DMS79 (cell line): ENCODE results near the gene MAP3K15.

Source experiments
- DNase-seq: peaks from one replicate; lab custom pipeline; 2025; lab: John Stamatoyannopoulos, UW

The MAP3K15 gene

GRCh38 chrX:19514791-19515614 lies at the start of gene MAP3K15:
MAP3K15 (minus strand) TSS chrX:19515508; CDS start chrX:19515261, 247 bp downstream.
- DNase-seq = no peak

GRCh38 chrX:19564606-19565005 lies 49.3 kb upstream of the MAP3K15 start:
- no peak for DNase-seq

- no peak for DNase-seq
These were observed 48.4 kb upstream of the MAP3K15 start for GRCh38 chrX:19563746-19564145.

GRCh38 chrX:19563327-19563726 lies 48.0 kb upstream of the MAP3K15 start:
- no peak for DNase-seq

- no peak for DNase-seq
These were observed 45.3 kb upstream of the MAP3K15 start for GRCh38 chrX:19560611-19561010.

- DNase-seq = no peak
These were observed 42.5 kb upstream of the MAP3K15 start for GRCh38 chrX:19557822-19558221.

GRCh38 chrX:19556202-19556601 lies 40.9 kb upstream of the MAP3K15 start:
- DNase-seq = no peak

GRCh38 chrX:19555683-19556082 lies 40.4 kb upstream of the MAP3K15 start:
- DNase-seq = no peak

- no peak for DNase-seq
These were observed 39.9 kb upstream of the MAP3K15 start for GRCh38 chrX:19555236-19555635.

- DNase-seq = no peak
These were observed 39.5 kb upstream of the MAP3K15 start for GRCh38 chrX:19554786-19555185.

- DNase-seq = no peak
These were observed 37.5 kb upstream of the MAP3K15 start for GRCh38 chrX:19552793-19553192.

GRCh38 chrX:19549838-19550237 lies 34.5 kb upstream of the MAP3K15 start:
- DNase-seq = no peak

GRCh38 chrX:19548934-19549333 lies 33.6 kb upstream of the MAP3K15 start:
- no peak for DNase-seq

- DNase-seq = no peak
These were observed 33.0 kb upstream of the MAP3K15 start for GRCh38 chrX:19548279-19548678.

GRCh38 chrX:19545651-19546050 lies 30.3 kb upstream of the MAP3K15 start:
- DNase-seq = no peak

- no peak for DNase-seq
These were observed 29.5 kb upstream of the MAP3K15 start for GRCh38 chrX:19544693-19545305.

GRCh38 chrX:19543951-19544381 lies 28.7 kb upstream of the MAP3K15 start:
- no peak for DNase-seq

GRCh38 chrX:19543020-19543715 lies 27.9 kb upstream of the MAP3K15 start:
- DNase-seq = no peak

- DNase-seq = no peak
These were observed 26.6 kb upstream of the MAP3K15 start for GRCh38 chrX:19541931-19542330.

- DNase-seq = no peak
These were observed 25.9 kb upstream of the MAP3K15 start for GRCh38 chrX:19541196-19541595.

- no peak for DNase-seq
These were observed 24.8 kb upstream of the MAP3K15 start for GRCh38 chrX:19540076-19540475.

- no peak for DNase-seq
These were observed 24.4 kb upstream of the MAP3K15 start for GRCh38 chrX:19539665-19540064.

- DNase-seq = no peak
These were observed 20.2 kb upstream of the MAP3K15 start for GRCh38 chrX:19535476-19535875.
